Activated CD4-positive, alpha-beta T cell treated with anti-CD3 and anti-CD28 coated beads, Interleukin-2, amount 50 U/mL, for 24 hours (primary cell): ENCODE measurements around the gene PPT2.
"Not testable (repeated sequence)": the region's sequence is repeated elsewhere in the genome, so short reads cannot be mapped to it uniquely, and the experiment has no call there.

Source experiments
- DNase-seq, 2 donors: peaks; one replicate each; pipeline ENCODE4 v3.0.0-alpha.2; 2020; ENCODE audit warnings: low read depth in 1 of 2, low spot score in 1 of 2

Gene PPT2

DNA sequence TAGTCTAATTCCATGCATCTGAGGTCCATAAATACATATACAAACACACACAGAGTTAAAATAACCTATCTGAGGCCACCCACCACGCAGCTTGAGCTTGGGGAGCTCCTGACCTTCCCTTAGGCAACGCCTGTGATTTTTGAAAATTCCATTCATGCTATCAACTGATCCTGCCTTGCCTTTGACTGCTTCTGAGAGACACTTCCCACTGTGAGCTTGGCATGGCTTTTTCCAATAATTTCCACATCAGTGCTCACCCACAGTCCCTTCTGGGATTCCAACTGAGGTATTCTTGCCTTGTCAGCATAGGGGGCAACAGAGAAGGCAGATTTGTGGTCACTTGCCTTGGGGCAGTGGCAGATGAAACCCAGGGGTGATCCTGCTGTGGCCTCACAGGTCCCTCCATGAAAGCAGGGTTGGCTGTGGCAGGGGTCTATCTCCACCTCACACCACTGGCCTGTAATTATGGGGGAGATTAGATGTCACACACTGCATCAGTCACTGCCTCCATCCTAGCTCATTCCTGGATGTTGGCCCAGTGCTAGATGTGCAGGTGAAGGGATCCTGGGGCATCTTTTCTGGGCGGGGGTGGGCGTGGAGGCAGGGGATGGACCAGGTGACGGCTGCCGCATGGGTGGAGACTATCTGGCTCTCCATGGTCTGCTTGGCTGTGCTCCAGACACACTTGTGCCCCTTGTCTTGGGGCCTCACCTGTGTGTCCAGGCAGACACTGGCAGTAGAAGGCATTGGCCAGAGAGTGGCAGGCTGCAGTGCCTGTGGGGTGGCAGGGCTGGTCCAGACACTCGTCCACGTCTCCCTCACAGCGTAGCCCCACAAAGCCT, 49.7 kb downstream of the PPT2 start:
- DNase-seq = no peak

DNA sequence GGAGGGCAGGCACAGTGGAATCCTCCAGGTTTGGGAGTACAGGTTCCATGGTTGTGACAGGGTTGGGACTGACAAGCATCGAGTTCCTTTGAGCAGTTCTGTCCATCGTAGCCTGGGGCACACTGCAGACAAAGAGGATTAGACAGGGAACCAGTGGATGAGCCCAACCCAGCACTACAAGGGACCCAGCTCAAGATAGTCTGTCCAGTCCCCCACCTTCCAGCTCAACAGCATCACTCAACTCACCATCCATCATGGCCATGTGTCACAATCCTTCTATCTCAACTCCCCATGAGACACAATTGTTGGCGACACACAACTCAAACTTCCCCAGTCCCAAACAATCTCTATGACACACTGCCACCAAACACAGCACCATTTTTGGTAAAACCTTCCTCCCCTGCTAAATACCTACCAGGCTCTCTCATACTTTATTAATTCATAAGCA, 50.4 kb downstream of the PPT2 start:
- no peak for DNase-seq

DNA sequence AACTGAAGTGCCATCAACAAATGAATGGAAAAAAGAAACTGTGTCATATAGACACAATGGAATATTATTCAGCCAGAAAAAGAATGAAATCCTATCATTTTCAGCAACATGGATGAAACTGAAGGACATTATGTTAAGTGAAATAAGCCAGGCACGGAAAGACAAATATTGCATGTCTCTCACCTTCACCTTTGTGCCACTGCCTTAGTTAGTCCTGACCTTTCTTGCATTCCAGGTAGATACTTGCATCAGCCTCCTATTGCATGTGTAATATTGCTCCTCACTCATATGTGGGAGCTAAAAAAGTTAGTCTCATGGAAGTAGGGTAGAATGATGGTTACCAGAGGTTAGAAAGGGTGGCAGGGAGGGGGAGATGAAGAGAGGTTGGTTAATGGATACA, 55.1 kb downstream of the PPT2 start:
- no peak for DNase-seq

- DNase-seq = no peak
Observed at GRCh38 chr6:32210191-32210601, 56.3 kb downstream of the PPT2 start.

GRCh38 chr6:32211432-32211831, 57.5 kb downstream of the PPT2 start:
- not testable (repeated sequence) for DNase-seq

DNA sequence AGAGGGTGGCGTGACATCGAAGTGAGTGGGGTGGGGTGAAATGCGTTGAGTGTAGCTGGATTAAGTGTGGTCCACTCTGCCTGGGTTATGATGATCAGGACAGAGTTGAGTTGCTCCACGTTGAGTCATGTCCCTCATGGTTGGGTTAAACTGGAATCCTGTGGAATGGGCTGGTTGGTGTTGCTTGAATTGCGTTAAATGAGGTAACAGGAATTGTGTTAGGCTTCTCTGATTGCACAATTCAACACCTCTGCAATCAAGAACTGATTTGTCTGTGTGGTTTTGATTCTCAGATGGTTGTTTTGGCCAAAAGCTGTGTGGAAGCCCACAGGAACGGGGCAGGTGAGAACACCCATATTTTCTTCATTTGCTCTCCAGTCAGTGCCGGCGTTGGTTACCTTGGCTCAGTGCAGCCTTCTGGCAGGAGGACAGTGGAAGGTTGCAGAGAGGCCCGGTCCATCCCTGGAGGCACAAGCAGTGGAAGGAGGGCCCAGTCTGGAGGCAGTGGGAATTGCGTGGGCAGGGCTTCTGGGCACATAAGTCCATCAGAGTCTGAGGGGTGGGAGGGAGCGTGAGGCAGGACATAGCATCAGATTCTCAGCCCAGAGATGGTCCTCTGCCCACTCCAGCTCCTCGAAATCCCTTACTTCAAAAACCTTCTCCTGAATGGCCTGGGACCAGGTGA, 58.3 kb downstream of the PPT2 start:
- DNase-seq = no peak
